Activated CD4-positive, alpha-beta T cell treated with anti-CD3 and anti-CD28 coated beads for 48 hours (primary cell): Measurements from ENCODE around the gene XYLT2.
"Not testable (repeated sequence)": the region's sequence is repeated elsewhere in the genome, so short reads cannot be mapped to it uniquely, and the experiment has no call there.

ENCODE experiments used
- DNase-seq: peaks from one replicate; pipeline ENCODE4 v3.0.0-alpha.2; 2020

Gene XYLT2

DNA sequence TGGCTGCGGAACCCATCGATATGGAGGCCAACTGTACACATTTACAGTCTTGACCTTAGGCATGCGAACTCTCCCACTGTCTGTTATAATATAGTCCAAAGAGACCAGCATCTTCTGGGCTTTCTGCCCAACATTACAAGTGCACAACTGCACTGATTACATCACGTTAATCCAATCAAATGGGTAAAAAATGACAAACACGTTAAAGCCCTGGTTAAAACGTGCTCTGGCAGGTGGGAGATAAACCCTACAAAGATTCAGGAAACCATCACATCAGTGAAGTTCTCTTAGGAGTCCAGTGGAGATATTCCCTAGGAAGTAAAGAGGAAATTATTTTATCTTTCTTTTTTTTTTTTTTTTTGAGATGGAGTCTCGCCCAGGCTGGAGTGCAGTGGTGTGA is 23.7 kb upstream of the XYLT2 start:
- DNase-seq = no peak

DNA sequence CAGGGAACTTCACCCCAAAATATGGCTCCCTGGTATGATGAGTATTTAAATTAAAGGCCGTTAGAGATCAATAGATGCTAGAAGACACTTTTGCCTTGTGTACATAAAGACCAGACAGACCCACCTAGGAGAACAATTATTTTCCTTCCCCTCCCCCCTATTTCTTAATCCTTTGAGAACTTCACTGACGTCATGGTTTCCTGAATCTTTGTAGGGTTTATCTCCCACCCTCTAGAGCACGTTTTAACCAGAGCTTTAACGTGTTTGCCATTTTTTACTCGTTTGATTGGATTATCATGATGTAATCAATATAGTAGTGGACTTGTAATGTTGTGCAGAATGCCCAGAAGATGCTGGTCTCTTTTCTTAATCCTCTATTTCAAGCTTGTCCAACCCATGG is 22.9 kb upstream of the XYLT2 start:
- DNase-seq = no peak

DNA sequence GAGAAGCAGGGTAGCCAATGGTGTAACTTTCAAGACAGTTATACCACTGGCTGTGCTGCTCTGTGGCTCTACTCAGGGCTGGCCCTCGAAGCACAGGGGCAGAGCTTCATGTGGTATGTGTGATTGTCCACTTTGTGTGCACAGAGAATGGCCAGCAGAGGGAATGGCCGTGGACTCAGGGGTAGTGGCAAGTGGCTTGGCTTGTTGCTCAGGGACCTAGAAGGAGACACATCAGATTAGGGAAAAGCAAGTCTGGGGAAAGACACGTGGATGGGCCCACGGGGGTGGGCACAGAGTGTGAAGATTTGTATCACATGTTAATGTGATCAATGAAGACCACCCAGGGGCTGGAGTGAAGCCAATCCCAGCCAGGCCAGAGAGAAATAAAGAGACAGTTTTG is 20.0 kb upstream of the XYLT2 start:
- no peak for DNase-seq

DNA sequence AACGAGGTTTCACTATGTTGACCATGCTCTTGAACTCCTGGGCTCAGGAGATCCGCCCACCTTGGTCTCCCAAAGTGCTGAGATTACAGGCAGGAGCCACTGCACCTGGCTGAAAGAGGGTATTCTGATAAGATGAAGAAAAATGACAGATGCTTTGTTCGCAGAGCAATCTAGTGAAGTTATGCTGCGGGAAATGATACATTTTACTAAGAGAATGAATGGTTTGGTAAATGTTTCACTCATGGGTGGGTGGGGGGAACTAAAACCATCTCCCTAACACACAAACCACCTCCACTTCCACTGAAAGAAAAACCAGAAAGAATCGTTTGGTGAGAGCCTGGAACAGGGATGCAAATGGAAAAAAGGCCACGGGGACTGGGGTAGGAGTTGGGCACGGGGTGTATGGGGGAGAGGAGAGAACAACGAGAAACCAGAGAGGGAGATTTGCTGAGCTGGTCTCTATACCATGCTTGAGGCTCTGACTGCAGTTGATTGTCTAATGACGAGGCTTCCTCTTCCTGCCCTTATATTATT is 19.0 kb upstream of the XYLT2 start:
- DNase-seq = no peak

DNA sequence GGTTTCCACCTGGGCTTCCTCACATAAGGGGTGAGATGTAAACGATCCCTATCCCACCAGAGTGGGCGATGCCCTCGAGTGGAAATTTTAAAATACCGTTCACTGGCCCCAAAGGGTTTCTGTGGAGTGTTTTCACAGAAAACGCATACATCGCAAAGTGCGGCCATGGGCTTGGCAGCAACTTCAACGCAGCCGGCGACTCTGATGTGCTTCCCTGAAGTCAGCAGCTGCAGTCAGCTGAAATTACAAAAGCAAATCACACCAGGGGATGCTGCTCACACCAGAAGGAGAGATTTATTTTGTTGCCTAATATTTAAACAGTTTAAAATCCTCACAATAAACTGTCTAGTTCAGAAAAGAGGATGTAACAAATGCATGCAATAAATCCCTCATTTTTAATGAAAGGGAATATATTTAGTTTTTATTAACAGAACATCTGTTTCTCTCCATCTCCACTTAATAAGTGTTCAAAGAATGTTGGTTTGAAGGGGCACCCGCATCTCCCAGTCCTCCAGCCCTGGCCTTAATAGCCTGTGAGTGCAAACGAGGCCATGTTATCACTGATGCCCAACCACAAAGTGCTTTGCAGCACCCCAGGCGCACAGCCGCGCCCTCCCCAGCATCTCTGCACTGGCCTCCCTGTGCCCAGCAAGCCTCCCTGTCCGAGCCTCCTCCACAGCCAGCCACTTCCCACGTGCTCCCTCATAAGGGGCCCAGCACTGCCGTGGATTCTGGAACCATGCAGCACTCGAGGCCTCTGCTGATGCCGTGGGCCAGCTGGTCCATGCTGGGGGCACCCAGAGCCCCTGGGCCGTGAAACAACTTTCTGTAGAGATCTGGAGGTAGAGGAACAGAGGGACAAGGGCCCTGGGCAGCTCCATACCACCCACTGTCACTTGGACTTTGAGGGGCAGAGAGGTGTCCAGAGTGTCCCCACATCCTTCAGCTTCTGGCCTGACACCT is 17.3 kb upstream of the XYLT2 start:
- no peak for DNase-seq

DNA sequence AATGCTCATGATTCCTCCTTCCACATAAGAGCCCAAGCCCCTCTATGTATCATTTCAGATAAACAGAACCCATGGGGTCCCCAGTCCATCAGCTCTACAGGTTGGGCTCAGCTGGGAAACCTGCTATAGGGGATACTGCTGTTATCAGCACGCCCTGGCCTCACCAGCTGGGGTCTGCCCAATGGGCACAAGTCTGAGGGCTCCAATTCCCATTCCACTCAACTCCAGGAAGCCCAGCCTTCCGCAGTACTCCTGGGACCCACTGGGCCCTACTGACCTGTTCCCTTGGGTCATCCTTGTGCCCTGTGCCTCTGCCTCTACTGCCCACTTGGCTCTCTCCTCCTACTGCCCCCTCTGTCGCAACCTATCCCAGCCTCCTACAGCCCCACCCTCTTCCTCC is 16.2 kb upstream of the XYLT2 start:
- no peak for DNase-seq

DNA sequence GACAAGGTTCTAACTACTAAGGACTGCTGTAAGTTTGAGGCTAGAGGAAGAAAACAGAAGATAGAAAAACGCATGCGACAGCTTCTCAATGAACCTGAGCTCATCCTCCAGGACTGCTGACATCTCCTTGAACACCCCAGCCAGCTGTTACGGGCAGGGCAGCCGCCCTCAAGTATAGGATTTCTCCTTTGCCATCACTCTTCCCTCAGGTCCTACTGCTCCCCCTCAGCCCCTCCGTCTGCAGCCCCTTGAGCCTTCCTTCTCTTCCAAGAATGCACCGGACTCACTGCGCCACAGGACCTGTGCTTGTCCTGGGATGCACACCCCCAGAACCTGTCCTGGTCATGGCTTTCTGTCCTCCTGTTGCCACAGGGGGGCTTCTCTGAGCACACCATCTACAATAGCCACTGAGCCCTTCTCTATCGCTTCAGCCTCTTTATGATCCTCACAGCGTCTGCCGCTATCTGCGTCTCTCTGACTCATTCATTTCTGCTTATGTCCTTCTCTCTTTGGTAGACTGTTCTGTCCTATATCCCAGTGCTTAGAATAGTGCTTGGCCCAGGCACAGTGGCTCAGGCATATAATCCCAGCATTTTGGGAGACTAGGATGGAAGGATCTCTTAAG is 15.7 kb upstream of the XYLT2 start:
- no peak for DNase-seq

DNA sequence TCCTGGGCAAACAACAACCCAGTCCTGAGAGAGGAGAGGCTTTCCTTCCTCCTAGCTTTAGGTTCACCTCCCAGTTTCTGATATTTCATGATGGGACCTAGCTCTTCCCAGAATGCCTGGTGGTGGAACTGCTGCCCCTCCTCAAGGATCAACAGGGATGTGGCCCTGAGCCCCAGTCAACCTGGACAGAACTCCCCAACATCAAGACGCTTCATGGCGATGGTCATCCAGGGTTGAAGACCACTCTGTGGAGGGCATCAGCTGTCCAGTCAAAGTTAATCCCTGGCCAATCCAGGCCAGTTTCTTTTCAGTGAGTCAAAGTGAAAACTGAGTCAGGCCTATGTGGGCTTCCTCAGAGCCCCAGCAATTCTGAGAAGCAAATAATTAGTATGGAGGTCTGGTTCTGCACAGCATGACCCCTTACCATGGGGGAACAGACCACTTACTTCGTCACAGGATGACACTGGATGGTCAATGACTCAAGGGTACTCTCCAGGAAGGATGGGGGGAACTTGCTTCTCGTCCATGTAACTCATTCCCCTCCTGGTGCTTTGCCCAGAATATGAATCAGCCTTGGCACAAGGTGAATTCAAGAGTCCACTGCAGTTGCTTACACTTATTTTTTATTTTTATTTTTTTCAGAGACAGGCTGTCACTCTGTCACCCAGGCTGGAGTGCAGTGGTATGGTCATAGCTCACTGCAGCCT is 14.7 kb upstream of the XYLT2 start:
- no peak for DNase-seq

DNA sequence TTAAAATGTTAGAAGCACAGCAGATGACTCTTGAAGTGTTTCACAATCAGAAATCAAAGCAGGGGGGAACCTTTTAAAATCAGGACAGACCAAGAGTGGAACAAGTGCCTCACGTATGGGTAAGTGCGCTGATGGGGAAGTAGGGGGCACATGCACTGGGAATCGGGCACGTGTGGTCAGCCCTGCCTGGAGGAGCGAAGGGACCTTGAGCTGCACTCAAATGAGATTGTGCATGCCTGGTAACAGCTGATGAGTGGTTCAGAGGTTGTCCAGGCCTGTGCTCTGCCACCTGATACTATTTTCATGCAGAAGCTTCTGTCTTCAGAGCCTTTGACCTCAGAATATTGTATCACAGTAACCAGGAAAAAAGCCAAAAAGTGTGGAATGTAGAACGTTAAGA is 13.7 kb upstream of the XYLT2 start:
- no peak for DNase-seq

DNA sequence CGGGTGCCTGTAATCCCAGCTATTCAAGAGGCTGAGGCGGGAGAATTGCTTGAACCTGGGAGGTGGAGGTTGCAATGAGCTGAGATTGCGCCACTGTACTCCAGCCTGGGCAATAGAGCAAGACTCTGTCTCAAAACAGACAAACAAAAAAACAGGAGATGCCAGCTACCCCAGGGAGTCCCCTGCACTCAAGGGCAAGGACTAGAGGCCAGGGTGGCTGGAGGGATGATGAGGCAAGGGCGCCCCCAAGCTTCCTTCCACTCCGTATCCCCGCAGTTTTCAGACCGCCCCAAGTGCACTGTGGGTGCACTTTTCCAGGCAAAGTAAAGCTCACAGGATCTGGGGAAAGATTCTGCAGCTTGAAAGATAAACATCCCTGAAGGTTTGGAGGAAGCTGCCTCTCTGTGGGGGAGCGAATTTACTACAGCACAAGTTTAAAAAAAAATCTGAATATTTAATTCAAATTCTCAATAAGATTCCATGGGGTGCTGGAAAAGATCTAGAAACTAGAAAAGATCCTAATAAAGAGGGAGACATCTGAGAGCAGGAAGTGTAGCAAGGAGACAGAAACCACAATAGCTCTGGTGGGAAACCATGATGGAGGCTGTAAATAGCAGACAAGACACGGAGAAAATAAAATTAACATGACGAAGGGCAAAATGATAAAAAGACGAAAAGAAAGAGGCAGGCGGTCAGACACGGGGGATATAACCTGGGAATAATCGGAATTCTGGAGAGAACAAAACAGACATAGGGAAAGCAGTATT is 12.5 kb upstream of the XYLT2 start:
- not testable (repeated sequence) for DNase-seq

DNA sequence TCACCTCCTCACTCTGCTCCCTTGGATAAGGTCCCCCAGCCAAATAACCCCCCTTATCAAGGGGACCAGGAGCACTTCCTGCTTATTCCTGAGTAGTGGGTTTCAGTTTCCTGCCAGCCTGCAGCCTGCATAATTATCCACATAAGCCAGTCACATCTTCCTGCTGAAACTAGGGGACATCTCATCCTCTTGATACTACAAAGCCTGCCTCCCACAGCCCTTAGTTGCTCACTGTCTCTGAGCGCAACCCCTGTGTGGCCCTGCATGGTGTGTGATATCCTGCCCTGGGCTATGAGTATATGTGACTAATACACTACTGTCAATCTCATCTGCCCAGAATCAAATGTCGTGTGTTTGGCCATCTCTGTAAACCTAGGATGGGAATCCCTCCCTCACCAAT is 8.0 kb upstream of the XYLT2 start:
- DNase-seq = no peak

DNA sequence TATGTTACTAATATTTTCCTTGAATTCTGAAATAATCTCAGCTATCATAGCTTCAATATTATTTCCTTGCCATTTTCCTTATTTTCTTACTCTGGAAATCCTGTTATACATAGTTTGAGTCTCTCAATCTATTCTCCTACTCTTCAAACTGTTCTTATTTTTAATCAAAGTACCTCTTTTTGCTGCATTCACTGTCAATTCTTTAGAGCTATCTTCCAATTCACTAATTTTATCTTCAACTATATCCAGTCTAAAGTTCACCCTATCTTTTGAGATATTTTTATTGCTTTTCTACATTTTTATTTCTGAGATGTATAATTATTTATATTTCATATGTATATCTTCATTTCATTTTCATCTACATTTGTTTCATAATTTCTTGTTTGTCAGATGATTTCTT is 7.3 kb upstream of the XYLT2 start:
- no peak for DNase-seq

DNA sequence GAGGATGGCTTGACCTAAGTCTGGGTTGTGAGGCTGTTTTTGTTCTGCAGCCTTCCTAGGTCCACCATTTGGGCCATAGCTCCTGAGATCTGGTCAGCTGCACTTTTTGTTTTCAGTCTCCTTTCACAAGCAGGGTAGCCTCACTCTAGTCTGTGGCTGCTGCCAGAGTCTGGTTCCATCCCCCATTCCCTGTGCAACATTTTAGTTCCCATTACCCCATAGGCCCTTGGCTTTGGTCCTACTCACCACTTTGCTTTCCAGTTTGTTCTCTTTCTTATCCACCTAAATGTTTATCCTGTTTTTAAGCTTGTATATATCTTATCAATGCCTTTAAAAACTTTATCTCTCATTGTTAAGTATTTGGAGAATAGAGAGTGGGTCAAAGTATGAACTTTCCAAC is 6.5 kb upstream of the XYLT2 start:
- DNase-seq = no peak

DNA sequence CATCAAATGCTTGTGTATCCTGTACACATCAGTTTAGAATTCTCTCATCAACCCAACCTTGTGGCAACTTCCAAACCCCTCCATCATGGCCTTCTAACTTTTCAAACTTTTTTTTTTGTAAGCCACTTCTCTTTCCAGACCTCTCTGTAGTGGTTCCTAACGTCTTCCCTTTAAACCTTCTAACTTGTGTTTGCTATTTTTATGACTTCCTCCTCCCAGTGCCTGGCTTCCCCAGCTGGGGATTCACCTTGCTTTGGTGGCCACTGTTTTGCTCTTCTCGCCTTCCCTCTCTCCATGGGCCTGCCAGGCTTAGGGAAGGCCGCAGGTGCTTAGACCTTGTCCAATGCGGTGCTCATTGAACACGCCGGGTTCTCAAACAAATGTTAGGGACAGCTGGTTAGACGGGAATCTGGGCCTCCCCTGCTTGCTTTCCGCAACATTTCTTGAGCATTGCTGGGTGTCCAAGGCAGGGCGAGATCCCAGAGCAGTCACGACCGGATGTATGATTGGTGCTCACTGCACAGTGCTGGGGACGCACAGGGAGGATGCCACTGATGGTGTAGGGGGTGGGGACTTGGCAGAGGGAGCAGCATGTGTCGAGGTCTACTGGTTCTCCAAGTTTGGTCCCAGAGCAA is 1.1 kb upstream of the XYLT2 start:
- DNase-seq = no peak

DNA sequence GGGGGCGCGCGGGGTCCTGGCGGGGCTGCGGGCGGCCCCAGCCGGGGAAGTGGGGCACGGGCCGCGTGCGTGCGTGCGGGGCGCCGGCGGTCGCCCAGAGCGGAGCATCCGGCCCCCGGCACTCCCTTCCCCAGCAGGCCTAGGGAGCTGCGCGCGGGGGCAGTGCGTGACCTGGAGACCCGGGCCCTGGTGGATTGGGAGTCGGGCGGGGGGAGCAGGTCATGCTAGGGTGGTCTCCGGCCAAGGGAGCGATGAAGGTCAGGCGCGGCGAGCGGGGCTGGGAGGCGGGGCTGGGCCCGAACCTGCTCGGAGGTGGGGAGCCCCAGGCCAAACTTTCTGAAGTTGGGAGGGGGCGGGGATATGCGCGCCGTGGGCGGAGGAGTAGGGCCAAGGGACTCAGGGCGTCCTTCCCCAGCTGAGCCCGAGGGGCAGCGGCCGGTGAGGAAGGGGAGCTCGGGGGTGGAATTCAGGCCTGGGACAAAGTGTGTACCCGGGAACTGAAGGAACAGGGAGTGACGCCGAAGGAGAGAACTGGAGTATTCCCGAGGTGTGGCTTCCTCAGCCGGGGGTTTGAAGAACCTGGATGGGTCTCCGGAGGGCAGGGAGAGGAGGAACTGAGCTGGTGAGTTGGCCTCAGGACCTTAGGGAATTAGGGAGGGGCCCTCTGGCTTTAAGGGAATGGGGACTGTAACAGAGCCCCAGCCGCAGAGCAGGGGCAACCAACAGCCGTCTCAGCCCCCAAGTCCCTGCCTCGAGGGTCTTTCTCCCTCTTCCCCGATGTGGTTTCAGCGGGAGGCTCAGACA is 589 bp downstream of the XYLT2 start:
- peak; percentile 66 for DNase-seq

DNA sequence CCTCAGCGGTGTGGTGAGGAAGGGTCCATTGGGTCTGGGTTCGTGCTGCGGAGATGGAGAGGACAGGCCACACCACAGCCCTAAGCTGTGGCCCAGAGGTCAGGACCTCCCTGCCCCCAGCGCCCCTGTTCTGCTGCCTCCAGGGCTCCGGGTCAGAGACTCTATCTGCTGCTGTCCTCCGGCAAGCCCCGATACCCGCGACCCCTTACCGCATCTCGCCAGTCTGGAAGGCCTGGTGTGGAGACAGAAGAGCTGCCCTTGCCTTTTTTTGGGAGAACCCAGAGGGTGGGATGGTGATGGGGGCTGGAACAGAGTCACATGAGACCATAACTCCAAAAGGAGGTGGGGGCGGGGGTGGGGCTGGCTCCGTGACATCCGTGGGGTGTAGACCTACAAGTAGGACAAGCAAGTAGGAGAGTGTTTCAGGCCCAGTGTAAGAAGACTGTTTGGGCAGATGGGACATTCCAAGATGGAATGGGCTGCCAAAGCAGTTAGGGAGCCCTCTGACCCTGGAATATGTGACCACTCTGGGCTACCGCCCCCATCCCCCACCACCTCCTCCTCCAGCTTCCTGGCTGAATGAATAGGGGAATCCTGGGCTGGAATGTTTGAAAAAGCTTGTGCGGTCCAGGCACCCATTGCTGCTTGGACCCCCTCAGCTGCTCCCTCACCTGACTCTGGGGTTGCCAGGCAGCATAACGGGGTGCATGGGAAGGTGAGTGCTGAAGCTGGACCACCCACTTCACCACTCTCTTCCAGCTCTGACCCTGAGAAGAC is 1.4 kb downstream of the XYLT2 start:
- no peak for DNase-seq

DNA sequence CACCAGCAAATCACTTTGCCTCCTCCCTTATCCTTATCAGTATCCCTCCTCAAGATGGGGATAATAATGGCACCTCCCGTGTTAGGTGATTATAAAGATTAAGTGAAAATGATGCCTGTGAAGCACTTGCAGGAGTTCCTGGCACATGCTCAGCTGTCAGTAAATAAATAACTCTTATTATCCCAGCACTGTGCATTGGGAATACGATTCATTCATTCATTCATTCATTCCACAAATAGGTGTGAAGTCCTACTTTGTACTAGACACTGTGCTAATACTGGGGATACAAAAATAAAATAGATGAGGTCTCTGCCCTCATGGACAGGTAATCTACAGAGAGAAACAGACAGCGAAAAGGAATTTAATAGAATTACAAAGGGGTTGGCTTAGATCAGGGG is 2.0 kb downstream of the XYLT2 start:
- DNase-seq = no peak

DNA sequence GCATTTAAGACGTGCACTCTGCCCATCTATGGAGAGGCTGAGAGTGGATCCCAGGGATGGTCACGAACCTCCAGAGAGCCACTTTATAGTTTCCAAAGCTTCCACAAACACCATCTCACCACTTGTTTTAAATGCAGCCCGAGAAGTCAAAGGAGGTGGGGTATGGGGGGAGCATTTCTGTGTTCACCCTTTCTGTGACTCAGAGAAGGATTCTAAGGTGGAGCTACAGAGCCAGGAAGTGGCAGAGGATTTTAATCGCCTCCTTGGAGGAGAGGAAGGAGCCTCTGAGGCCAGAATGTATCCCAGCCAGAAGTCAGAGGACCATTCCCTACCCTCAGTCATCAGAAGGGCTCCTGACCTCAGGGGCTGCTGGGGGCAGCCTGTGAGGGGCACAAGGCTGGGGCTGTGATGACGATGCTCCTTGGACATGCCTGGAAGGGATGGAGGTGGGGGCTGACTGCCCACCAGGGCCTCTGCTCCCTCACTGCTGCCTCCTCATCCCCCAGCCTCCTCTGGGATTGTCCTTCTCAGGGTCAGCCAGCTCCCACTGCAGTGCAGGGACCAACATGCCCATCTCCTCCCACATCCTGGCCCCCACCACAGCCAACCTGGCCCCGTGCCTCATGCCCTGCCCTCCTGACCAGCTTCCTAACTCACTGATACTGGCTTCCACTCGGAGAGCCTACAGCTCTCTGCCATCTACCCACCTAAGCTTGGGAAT is 2.8 kb downstream of the XYLT2 start:
- DNase-seq = no peak

DNA sequence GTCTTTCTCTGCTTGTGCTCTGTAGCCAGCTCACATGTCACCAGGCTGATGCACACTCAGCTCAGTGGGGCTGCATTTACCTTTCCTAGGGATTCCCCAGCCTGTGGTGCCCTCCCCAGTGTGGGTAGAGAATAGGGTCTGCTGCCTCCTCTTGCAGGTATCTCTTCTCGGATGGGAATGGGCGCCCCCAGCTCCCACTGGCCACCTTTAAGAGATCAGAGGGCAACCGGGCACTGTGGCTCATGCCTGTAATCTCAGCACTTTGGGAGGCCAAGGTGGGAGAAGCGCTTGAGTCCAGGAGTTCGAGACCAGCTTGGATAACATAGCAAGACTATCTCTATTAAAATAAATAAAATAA is 3.3 kb downstream of the XYLT2 start:
- no peak for DNase-seq

DNA sequence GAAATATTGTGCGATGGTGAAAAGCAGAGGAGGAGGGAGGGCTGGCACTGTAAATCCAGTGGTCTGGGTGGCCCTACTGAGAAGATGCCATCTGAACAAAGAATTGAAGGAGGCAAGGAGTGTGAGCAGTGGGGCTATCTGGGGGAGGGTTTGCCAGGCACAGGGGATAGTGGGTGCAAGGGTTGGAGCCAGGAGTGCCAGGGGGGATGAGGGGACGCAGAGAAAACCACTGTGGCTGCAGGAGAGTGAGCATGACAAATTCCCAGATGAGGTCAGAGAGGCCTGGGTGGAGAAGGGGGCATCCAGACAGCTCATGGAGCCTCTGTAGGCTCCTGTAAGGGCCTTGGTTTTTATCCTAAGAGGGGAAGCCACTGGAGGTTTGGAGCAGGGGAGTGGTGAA is 4.8 kb downstream of the XYLT2 start:
- DNase-seq = no peak
